Nephron (organoid): ENCODE measurements around the gene CPLX1.

ENCODE experiments used
- H3K27ac Mint-ChIP-seq, 3 experiments: 2 replicates each; pipeline ENCODE4 v1.8.0; 2020; ENCODE audit warnings: mixed read lengths in 3 of 3, mild to moderate bottlenecking in 2 of 3, moderate library complexity in 1 of 3
- H3K27me3 Mint-ChIP-seq: 2 replicates; pipeline ENCODE4 v1.8.0; 2021; ENCODE audit warnings: low read depth, mild to moderate bottlenecking, moderate library complexity, mixed read lengths
- H3K36me3 Mint-ChIP-seq: 2 replicates; pipeline ENCODE4 v1.8.0; 2020; ENCODE audit warnings: low read depth, mixed read lengths
- H3K4me1 Mint-ChIP-seq: 2 replicates; pipeline ENCODE4 v1.8.0; 2020; ENCODE audit warnings: mixed read lengths
- H3K4me3 Mint-ChIP-seq, 3 experiments: 2 replicates each; pipeline ENCODE4 v1.8.0; 2020; ENCODE audit warnings: mild to moderate bottlenecking in 3 of 3, mixed read lengths in 3 of 3, moderate library complexity in 2 of 3
- H3K9me3 Mint-ChIP-seq: 2 replicates; pipeline ENCODE4 v1.8.0; 2020; ENCODE audit warnings: mixed read lengths
- TF ChIP-seq, protein P1 (sequence below), 3 experiments: fragments of 200-600 bp; sonication (generic); IDR thresholded peaks; one replicate each; pipeline ENCODE4 v1.5.0; 2021; ENCODE audit warnings: antibody characterized with exemption in 3 of 3; ENCODE audit not compliant: unreplicated experiment in 3 of 3

Gene CPLX1

DNA sequence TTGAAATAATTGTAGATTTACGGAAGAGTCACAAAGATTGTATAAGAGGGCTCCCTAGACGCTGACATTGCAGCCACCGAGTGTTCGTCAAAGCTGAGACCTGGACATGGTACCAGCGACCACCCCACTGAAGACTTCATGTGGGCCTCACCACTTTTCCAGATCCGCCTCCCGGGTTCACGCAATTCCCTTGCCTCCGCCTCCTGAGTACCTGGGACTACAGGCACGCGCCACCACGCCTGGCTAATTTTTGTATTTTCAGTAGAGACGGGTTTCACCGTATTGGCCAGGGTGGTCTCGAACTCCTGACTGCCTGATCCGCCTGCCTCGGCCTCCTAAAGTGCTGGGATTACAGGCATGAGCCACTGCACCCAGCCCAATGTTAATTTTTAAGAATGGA, 29.7 kb downstream of the CPLX1 start:
- H3K4me3 Mint-ChIP-seq: no peak overlapping the region
- H3K27ac Mint-ChIP-seq: no peak overlapping the region
- H3K4me1 Mint-ChIP-seq: peaks cover 14% of the 10 kb centered on the region
- TF ChIP-seq, protein P1, sequence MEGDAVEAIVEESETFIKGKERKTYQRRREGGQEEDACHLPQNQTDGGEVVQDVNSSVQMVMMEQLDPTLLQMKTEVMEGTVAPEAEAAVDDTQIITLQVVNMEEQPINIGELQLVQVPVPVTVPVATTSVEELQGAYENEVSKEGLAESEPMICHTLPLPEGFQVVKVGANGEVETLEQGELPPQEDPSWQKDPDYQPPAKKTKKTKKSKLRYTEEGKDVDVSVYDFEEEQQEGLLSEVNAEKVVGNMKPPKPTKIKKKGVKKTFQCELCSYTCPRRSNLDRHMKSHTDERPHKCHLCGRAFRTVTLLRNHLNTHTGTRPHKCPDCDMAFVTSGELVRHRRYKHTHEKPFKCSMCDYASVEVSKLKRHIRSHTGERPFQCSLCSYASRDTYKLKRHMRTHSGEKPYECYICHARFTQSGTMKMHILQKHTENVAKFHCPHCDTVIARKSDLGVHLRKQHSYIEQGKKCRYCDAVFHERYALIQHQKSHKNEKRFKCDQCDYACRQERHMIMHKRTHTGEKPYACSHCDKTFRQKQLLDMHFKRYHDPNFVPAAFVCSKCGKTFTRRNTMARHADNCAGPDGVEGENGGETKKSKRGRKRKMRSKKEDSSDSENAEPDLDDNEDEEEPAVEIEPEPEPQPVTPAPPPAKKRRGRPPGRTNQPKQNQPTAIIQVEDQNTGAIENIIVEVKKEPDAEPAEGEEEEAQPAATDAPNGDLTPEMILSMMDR (IDR thresholded peaks at IDR 0.05; ENCODE audit: unreplicated experiment in 3 of 3): no peak
- peaks cover 64% of the 10 kb centered on the region for H3K27me3 Mint-ChIP-seq
- no peaks in the 10 kb centered on the region for H3K9me3 Mint-ChIP-seq
- H3K36me3 Mint-ChIP-seq: no peaks in the 10 kb centered on the region

DNA sequence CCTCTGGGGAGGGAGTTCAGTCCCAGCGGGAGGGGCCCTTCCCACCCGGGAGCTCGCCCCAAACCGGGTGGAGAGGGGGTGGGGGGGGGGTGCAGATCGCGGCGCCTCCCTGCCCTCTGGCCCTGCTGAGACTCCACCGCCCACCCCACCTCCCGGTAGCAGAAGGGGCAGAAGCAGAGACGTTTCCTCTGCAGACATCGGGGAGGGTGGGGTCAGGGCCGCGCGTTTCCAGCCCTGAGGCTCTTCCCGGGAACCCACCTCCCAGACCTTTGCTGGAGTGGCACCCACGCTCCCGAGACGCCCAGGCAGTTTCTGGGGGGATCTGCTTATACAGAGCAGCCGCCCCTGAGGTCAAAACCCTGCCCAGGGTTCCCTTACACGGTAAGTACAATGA, 30.2 kb downstream of the CPLX1 start:
- Mint-ChIP-seq H3K4me1 (peaks cover 14% of the 10 kb centered on the region), H3K27ac (no peak overlapping the region), H3K4me3 (no peak overlapping the region), H3K36me3 (no peaks in the 10 kb centered on the region), H3K9me3 (no peaks in the 10 kb centered on the region), H3K27me3 (peaks cover 67% of the 10 kb centered on the region)
- TF ChIP-seq, protein P1 (IDR thresholded peaks at IDR 0.05; ENCODE audit: unreplicated experiment in 3 of 3): no peak

DNA sequence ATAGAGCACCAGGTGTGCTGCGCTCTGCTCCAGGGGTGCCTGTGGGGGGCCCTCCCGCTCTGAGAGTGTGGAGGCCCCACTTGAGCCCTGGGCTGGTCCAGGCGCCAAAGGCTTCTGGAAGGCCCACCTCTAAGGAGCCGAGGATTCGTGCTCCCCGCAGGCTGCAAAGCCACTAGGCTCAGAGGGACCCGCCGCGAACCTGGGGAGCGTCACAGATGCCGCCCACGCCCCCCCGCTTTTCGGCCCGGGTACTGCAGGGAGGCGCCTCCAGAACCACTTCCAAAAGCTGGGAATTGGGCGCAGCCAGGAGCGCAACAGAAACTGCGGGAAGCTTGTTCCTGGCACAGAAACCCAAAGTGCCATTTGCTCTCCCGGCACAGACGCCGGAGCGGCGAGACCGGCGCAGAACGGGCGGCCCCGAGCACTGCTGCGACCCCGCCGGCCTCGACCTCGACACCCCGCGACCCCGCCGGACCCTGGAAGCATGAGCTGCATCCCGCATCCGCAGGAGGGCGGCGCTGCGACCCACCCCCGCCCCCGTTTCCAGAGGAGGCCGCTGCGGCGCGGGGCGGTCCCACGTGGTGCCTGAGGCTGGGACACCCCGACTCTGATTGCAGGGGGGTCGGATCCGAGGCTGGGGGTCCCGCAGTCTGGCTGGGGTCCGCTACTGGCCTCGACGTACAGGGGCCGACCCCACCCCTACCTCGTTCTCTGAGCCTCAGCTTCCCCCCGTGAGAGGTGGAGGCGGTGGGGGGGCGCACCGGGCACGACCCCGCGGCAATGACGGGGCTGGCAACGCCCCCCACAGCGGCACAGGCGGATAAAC, 30.8 kb downstream of the CPLX1 start:
- no peaks in the 10 kb centered on the region for H3K9me3 Mint-ChIP-seq
- peaks cover 69% of the 10 kb centered on the region for H3K27me3 Mint-ChIP-seq
- peak overlapping the region in 1 of 3 experiments; percentile 50 for H3K4me3 Mint-ChIP-seq
- TF ChIP-seq, protein P1 (IDR thresholded peaks at IDR 0.05; ENCODE audit: unreplicated experiment in 3 of 3): no peak
- H3K36me3 Mint-ChIP-seq: no peaks in the 10 kb centered on the region
- H3K27ac Mint-ChIP-seq: no peak overlapping the region
- peaks cover 14% of the 10 kb centered on the region for H3K4me1 Mint-ChIP-seq

DNA sequence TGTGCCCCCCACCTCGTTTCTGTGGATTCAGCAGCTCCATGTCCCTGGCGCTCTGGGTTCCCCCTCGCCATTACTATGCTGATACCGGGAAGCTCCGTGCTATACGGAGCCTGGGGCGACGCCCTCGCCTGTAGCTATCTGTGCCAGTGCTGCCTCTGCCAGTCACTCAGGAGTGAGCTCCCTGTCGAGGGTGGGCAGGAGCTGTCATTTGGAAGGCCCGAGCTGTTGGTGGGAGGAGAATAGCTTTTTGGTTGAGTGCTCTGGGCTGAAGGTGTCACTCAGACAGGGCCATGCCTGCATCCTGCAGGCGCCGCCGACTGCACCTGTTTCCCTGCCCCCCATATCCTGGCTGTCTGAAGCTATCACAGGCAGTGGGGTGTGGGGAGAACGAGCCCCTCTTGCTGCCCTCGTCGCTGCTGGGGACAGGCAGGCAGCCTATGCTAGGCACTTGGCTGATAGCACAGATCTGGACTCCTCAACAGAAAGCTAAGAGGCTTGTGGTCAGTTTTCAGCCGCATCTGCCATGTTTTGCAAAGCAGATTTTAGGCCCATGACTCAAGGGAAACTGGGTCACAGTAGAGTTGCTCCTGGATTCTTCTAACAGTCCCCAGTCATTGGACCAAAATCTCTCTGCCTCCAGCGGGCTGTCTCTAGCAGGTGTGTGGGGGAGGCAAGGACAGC, 31.8 kb downstream of the CPLX1 start:
- Mint-ChIP-seq H3K4me1 (peaks cover 14% of the 10 kb centered on the region), H3K9me3 (no peaks in the 10 kb centered on the region), H3K4me3 (peak overlapping the region in 2 of 3 experiments; percentile 20 to 40), H3K27me3 (peaks cover 65% of the 10 kb centered on the region), H3K27ac (no peak overlapping the region), H3K36me3 (no peaks in the 10 kb centered on the region)
- TF ChIP-seq, protein P1 (IDR thresholded peaks at IDR 0.05; ENCODE audit: unreplicated experiment in 3 of 3): no peak

DNA sequence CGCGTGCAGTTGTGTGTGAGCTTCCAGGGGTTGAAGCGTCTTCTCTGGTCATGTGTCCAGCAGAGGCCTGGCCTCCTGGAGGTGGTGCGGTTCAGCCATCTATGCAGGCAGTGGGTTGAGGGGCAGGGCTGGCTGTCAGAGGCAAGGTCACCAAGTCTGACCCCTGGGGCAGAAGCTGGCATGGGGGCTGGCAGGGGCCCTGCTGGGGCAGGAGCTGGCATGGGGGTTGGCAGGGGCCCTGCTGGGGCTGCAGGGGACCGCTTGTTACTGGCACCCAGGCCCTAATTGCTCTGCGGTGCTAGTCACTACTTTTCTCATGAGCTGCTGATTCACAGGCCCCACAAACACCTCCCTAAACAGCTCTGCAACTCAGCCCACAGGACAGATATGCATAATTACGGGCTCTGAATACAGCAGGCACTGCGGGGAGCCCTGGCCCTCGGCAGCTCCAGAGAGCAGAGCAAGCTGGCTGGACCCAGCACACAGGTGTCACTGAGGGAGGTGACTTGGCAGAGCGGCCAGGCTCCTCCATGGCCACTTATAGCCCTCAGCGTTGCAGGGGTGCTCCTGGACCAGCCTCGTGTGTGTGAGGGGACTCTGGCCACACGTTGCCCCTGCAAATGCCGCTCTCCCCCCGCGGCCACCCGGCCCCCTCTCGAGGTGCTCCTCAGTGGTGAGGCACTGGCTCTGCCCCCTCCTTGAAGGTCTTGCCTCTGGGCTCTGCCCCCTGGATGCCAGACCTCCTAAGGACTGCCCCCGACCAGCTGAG, 32.7 kb downstream of the CPLX1 start:
- Mint-ChIP-seq H3K27ac (peak overlapping the region in 1 of 3 experiments; percentile 18), H3K27me3 (peaks cover 63% of the 10 kb centered on the region), H3K4me1 (peaks cover 14% of the 10 kb centered on the region), H3K36me3 (no peaks in the 10 kb centered on the region), H3K9me3 (no peaks in the 10 kb centered on the region), H3K4me3 (peak overlapping the region in 2 of 3 experiments; percentile 58 to 63)
- TF ChIP-seq, protein P1 (IDR thresholded peaks at IDR 0.05; ENCODE audit: unreplicated experiment in 3 of 3): no peak
